Lower leg skin (tissue), 3 donors: ENCODE measurements around the gene SLC47A2.

Experiments
- POLR2A ChIP-seq, 2 donors: fragments of 450-650 bp; IDR thresholded peaks; one replicate each; pipeline ENCODE4 v1.6.1; 2016 to 2017; ENCODE audit warnings: antibody characterized with exemption in 2 of 2, mild to moderate bottlenecking in 1 of 2, moderate library complexity in 1 of 2
- TF ChIP-seq, protein P1 (sequence below), 3 donors: fragments of 450-650 bp; IDR thresholded peaks; one replicate each; pipeline ENCODE4 v1.5.1; 2016; ENCODE audit warnings: antibody characterized with exemption in 3 of 3, mild to moderate bottlenecking in 3 of 3, moderate library complexity in 2 of 3

DNA sequence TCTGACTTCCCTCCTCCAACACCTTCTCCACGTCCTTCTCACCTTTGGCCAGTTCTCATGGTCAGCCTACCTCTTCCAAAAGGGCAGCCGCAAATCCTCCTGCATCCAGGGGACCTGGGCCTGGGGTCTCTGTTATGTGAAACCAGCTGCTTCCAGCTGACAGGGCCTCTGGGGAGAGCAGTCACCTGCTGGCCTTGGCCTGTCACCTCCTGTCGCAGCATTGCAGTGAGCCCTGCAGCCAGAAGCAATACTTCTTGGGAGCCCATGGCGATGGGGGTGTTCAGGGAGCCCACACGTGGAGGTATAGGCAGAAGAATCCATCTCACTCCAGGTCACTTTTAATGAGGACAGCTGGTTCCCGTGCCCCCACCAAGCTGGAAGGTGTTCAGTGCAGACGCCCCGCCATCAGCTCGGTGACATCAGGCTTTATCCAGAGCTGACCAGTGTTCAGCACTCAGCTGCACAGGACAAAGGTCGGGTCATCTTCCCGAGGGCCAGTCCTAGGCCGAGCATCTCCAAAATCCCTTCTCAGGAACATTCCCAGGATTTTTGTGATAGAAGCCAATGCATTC lies 1.7 kb upstream of the SLC47A2 start:
- TF ChIP-seq, protein P1, sequence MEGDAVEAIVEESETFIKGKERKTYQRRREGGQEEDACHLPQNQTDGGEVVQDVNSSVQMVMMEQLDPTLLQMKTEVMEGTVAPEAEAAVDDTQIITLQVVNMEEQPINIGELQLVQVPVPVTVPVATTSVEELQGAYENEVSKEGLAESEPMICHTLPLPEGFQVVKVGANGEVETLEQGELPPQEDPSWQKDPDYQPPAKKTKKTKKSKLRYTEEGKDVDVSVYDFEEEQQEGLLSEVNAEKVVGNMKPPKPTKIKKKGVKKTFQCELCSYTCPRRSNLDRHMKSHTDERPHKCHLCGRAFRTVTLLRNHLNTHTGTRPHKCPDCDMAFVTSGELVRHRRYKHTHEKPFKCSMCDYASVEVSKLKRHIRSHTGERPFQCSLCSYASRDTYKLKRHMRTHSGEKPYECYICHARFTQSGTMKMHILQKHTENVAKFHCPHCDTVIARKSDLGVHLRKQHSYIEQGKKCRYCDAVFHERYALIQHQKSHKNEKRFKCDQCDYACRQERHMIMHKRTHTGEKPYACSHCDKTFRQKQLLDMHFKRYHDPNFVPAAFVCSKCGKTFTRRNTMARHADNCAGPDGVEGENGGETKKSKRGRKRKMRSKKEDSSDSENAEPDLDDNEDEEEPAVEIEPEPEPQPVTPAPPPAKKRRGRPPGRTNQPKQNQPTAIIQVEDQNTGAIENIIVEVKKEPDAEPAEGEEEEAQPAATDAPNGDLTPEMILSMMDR (IDR thresholded peaks at IDR 0.05), result no peak
- no peak for TF ChIP-seq POLR2A (IDR thresholded peaks at IDR 0.05)
